Diencephalon (tissue), 1 donor: ENCODE data around the gene HPS5. TPM values are rescaled to one million over a fixed set of nuclear protein-coding genes. Genes with fewer than 3 reads are reported as not detected.

Experiments used
- small RNA-seq: library from RNA; depleted of rRNA; stranded (forward); fragments of <200 nt; gene quantifications from one replicate; pipeline ENCODE3, GENCODE V24; 2014
- total RNA-seq: library from RNA; depleted of rRNA; stranded (reverse); fragments of >200 nt; gene quantifications from one replicate; pipeline ENCODE4 v1.2.3, GENCODE V29; 2014

The HPS5 gene
- 117 TPM for total RNA-seq

GRCh38 chr11:18321969-18322711 is at the start of gene HPS5, which contains the start of gene GTF2H1:
TSS of gene HPS5 (minus strand) at chr11:18322140. CDS start at chr11:18317858, 4,282 bp downstream.
TSS of gene GTF2H1 (plus strand) at chr11:18322567. CDS start at chr11:18333075, 10,508 bp downstream.

GRCh38 chr11:18265949-18266348 is 56.0 kb downstream of the HPS5 start, which contains the start of gene SAA1:
TSS of gene SAA1 (plus strand) at chr11:18266264. CDS start at chr11:18266888, 624 bp downstream.

GRCh38 chr11:18248561-18248960 is 73.4 kb downstream of the HPS5 start, which contains the start of gene SAA2:
TSS of gene SAA2 (minus strand) at chr11:18248668. CDS start at chr11:18248011, 657 bp downstream.

GRCh38 chr11:18236664-18237356 is 85.1 kb downstream of the HPS5 start, which contains the start of gene SAA4:
TSS of gene SAA4 (minus strand) at chr11:18236802. CDS start at chr11:18235926, 876 bp downstream.

Small RNA genes lying within 50 kb of the gene (small RNA-seq; reads per million reads assigned to genes)
- gene RNA5SP333 (not detected), gene RNA5SP334 (not detected)

Other genes with a start within 250 kb of the HPS5 start
- gene SAAL1, start 216.1 kb downstream of the HPS5 start, total RNA-seq, result 26.5 TPM
- gene MRGPRX3, start 189.6 kb downstream of the HPS5 start, total RNA-seq, result not detected
- gene MRGPRX4, start 149.3 kb downstream of the HPS5 start, total RNA-seq, result not detected
- not detected for gene SAA4, start 85.3 kb downstream of the HPS5 start, total RNA-seq
- not detected for gene SAA2, start 73.5 kb downstream of the HPS5 start, total RNA-seq
- not detected for gene SAA1, start 55.9 kb downstream of the HPS5 start, total RNA-seq
- 63.4 TPM for gene GTF2H1, start 427 bp upstream of the HPS5 start, total RNA-seq
- gene LDHA, start 72.4 kb upstream of the HPS5 start, total RNA-seq, result 196 TPM
- gene LDHC, start 90.2 kb upstream of the HPS5 start, total RNA-seq, result not detected
- 0.46 TPM for gene LDHAL6A, start 133.7 kb upstream of the HPS5 start, total RNA-seq
- gene TSG101, start 204.8 kb upstream of the HPS5 start, total RNA-seq, result 84.7 TPM